ENCODE results near the gene BOC.

GRCh38 chr3:113275583-113275928 lies 64.2 kb downstream of the BOC start:
- TF ChIP-seq POLR2A (IDR thresholded peaks at IDR 0.05; ENCODE audit: low read depth, low read length): no peak
- TF ChIP-seq TAF1 (IDR thresholded peaks at IDR 0.05; ENCODE audit: borderline replicate concordance, low read depth, low read length): no peak
